A549 (cell line): Measurements from ENCODE around the gene LAMTOR2.

ENCODE experiments used
- CBX8 ChIP-seq: fragments of 200-600 bp; sonication (generic); IDR thresholded peaks from 2 replicates; pipeline ENCODE4 v1.6.1; 2016
- CHD2 ChIP-seq: fragments of 150-350 bp; IDR thresholded peaks from 2 replicates; pipeline ENCODE4 v1.6.1; 2014; ENCODE audit warnings: low read length; ENCODE audit not compliant: partially characterized antibody
- EHMT2 ChIP-seq: fragments of 200-600 bp; sonication (generic); IDR thresholded peaks from 2 replicates; pipeline ENCODE4 v1.6.1; 2016; ENCODE audit warnings: antibody characterized with exemption, low read depth, mild to moderate bottlenecking, moderate library complexity
- POLR2A ChIP-seq: IDR thresholded peaks from 2 replicates; pipeline ENCODE4 v1.6.1; 2012; ENCODE audit warnings: mild to moderate bottlenecking, low read length
- RNF2 ChIP-seq: fragments of 200-600 bp; sonication (generic); IDR thresholded peaks from 2 replicates; pipeline ENCODE4 v1.6.1; 2016; ENCODE audit warnings: low read depth, mild to moderate bottlenecking, antibody characterized with exemption, moderate library complexity, borderline replicate concordance
- SMC3 ChIP-seq: fragments of >200 bp; sonication (Bioruptor Twin); formaldehyde crosslinking; IDR thresholded peaks from 3 replicates; pipeline ENCODE4 v1.6.1; 2018; ENCODE audit warnings: inconsistent platforms
- ZC3H11A ChIP-seq: fragments of 450-650 bp; IDR thresholded peaks from 2 replicates; pipeline ENCODE4 v1.6.1; 2014; ENCODE audit warnings: antibody characterized with exemption, mild to moderate bottlenecking
- ZFP36 ChIP-seq: fragments of 450-650 bp; IDR thresholded peaks from 2 replicates; pipeline ENCODE4 v1.6.1; 2014; ENCODE audit warnings: borderline replicate concordance; ENCODE audit not compliant: partially characterized antibody
- TF ChIP-seq, protein P1 (sequence below): IDR thresholded peaks from 2 replicates; pipeline ENCODE4 v1.6.1; 2012

DNA sequence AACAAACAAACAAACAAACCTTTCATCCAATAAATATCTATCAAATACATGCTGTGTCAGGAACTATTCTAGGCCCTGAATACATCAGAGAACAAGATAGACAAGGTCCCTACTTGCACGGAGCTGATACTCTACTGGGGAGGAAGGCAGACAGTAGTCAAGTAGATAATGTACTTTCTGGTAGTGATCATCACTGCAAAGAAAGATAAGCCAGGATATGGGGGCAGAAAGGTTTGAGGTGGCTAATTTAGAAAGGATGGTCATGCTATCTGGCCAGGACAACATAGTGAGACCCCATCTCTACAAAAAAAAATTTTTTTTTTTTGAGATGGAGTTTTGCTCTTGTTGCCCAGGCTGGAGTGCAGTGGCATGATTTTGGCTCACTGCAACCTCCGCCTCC lies 37.0 kb downstream of the LAMTOR2 start:
- no peak for TF ChIP-seq EHMT2
- TF ChIP-seq, protein P1, sequence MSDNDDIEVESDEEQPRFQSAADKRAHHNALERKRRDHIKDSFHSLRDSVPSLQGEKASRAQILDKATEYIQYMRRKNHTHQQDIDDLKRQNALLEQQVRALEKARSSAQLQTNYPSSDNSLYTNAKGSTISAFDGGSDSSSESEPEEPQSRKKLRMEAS: no peak
- TF ChIP-seq POLR2A: no peak
- no peak for TF ChIP-seq CHD2
- TF ChIP-seq RNF2: no peak
- TF ChIP-seq ZFP36: no peak
- TF ChIP-seq ZC3H11A: no peak
- TF ChIP-seq SMC3: no peak
- TF ChIP-seq CBX8: no peak
